C4-2B (cell line): Measurements from ENCODE around the gene NBAS.

ENCODE experiments used
- H3K27ac ChIP-seq: fragments of 450-650 bp; 2 replicates; pipeline ENCODE4 v1.5.1; 2017
- ZFX ChIP-seq: fragments of 450-650 bp; IDR thresholded peaks from 2 replicates; pipeline ENCODE4 v1.6.1; 2017
- TF ChIP-seq, protein P1 (sequence below): fragments of 450-650 bp; conservative IDR thresholded peaks from 2 replicates; pipeline ENCODE4 v1.5.1; 2017; ENCODE audit warnings: mild to moderate bottlenecking

NBAS gene

GRCh38 chr2:15364561-15364960 is 196.6 kb downstream of the NBAS start:
- TF ChIP-seq, protein P1, sequence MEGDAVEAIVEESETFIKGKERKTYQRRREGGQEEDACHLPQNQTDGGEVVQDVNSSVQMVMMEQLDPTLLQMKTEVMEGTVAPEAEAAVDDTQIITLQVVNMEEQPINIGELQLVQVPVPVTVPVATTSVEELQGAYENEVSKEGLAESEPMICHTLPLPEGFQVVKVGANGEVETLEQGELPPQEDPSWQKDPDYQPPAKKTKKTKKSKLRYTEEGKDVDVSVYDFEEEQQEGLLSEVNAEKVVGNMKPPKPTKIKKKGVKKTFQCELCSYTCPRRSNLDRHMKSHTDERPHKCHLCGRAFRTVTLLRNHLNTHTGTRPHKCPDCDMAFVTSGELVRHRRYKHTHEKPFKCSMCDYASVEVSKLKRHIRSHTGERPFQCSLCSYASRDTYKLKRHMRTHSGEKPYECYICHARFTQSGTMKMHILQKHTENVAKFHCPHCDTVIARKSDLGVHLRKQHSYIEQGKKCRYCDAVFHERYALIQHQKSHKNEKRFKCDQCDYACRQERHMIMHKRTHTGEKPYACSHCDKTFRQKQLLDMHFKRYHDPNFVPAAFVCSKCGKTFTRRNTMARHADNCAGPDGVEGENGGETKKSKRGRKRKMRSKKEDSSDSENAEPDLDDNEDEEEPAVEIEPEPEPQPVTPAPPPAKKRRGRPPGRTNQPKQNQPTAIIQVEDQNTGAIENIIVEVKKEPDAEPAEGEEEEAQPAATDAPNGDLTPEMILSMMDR, result no peak
- TF ChIP-seq ZFX, result no peak
- no peak overlapping the region for H3K27ac ChIP-seq

- no peak overlapping the region for H3K27ac ChIP-seq
- TF ChIP-seq, protein P1, result no peak
- TF ChIP-seq ZFX, result no peak
Measured at GRCh38 chr2:15363734-15364133, 197.4 kb downstream of the NBAS start.

- no peak overlapping the region for H3K27ac ChIP-seq
- TF ChIP-seq ZFX, result no peak
- TF ChIP-seq, protein P1, result no peak
Measured at GRCh38 chr2:15363142-15363541, 198.0 kb downstream of the NBAS start.

DNA sequence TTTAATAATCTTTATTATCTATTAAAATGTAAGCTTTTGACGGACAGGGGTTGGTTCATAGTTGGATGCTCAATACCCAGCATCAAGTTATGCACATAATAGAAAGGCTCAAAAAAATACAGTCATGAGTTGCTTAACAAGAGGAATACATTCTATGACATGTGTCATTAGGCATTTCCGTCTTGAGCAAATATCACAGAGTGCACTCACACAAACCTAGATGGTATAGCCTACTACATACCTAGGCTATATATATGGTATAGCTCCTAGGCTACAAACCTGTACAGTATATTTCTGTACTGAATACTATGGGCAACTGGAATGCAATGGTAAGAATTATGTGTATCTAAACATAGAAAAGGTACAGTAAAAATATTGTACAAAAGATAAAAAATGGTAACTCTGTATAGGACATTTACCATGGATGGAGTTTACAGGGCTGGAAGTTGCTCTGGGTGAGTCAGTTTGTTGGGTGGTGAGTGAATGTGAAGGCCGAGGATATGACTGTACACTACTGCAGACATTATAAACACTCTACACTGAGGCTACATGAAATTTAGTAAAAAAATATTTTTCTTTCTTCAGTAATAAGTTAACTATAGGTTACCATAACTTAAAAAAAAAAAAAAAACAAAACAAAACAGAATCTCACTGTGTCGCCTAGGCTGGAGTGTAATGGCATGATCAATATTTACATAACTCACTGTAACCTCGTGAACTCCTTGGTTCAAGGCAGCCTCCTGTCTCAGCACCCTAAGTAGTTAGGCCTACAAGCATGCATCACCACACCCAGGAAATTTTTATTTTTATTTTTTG is 201.2 kb downstream of the NBAS start:
- no peak overlapping the region for H3K27ac ChIP-seq
- TF ChIP-seq ZFX, result no peak
- TF ChIP-seq, protein P1, result no peak

- H3K27ac ChIP-seq, result no peak overlapping the region
- TF ChIP-seq ZFX, result no peak
- TF ChIP-seq, protein P1, result no peak
Measured at GRCh38 chr2:15357922-15358321, 203.2 kb downstream of the NBAS start.

GRCh38 chr2:15357186-15357585 is 203.9 kb downstream of the NBAS start:
- TF ChIP-seq, protein P1, result no peak
- TF ChIP-seq ZFX, result no peak

DNA sequence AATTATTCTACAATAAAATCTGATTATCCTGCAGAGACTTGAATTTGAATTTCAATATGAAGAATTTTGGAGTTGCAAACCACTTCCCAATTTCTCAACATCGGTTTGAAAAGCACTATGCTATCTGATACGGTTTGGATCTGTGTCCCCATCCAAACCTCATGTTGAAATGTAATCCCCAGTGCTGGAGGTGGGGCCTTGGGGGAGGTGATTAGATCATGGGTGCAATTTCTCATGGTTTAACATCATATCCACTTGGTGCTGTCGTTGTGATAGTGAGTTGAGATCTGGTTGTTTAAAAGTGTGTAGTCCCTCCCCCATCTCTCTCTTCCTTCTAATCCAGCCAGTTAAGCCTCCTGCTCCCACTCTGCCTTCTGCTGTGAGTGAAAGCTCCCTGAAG is 205.7 kb downstream of the NBAS start:
- TF ChIP-seq ZFX, result no peak
- TF ChIP-seq, protein P1, result no peak
- H3K27ac ChIP-seq, result no peak overlapping the region

More at GRCh38 chr2:15357186-15357585, 203.9 kb downstream of the NBAS start:
- H3K27ac ChIP-seq, result no peak overlapping the region
